BLaER1 (cell line): ENCODE measurements around the gene CD37.

Experiments
- H3K27ac ChIP-seq: shearing (Covaris generic); formaldehyde crosslinking; 2 replicates; pipeline ENCODE4 v1.8.1; 2022
- H3K27me3 ChIP-seq: shearing (Covaris generic); formaldehyde crosslinking; 2 replicates; pipeline ENCODE4 v1.8.1; 2022
- H3K36me3 ChIP-seq: shearing (Covaris generic); formaldehyde crosslinking; 2 replicates; pipeline ENCODE4 v1.8.1; 2022
- H3K4me1 ChIP-seq: shearing (Covaris generic); formaldehyde crosslinking; 2 replicates; pipeline ENCODE4 v1.8.1; 2022
- H3K4me2 ChIP-seq: shearing (Covaris generic); formaldehyde crosslinking; 2 replicates; pipeline ENCODE4 v1.8.1; 2022
- H3K4me3 ChIP-seq: shearing (Covaris generic); formaldehyde crosslinking; 2 replicates; pipeline ENCODE4 v1.8.1; 2022
- H3K9ac ChIP-seq: shearing (Covaris generic); formaldehyde crosslinking; 2 replicates; pipeline ENCODE4 v1.8.1; 2022
- H3K9me3 ChIP-seq: shearing (Covaris generic); formaldehyde crosslinking; 2 replicates; pipeline ENCODE4 v1.8.1; 2022
- H4K20me1 ChIP-seq: shearing (Covaris generic); formaldehyde crosslinking; 2 replicates; pipeline ENCODE4 v1.8.1; 2022
- Cebpa-rat ChIP-seq: shearing (Covaris generic); IDR thresholded peaks from 2 replicates; pipeline ENCODE4 v1.8.1; 2022

Gene CD37

GRCh38 chr19:49347191-49347590, 12.0 kb downstream of the CD37 start:
- peaks cover 6% of the 10 kb centered on the region; the same call in 1 of the 2 replicates for H4K20me1 ChIP-seq
- no peak overlapping the region for H3K4me2 ChIP-seq
- peaks cover 3% of the 10 kb centered on the region; the same call in 1 of the 2 replicates for H3K4me1 ChIP-seq
- no peak overlapping the region for H3K4me3 ChIP-seq
- no peak overlapping the region for H3K9ac ChIP-seq
- H3K9me3 ChIP-seq = no peaks in the 10 kb centered on the region
- H3K36me3 ChIP-seq = no peaks in the 10 kb centered on the region
- no peak for TF ChIP-seq Cebpa-rat
- H3K27ac ChIP-seq = no peak overlapping the region
- H3K27me3 ChIP-seq = peaks cover 28% of the 10 kb centered on the region

DNA sequence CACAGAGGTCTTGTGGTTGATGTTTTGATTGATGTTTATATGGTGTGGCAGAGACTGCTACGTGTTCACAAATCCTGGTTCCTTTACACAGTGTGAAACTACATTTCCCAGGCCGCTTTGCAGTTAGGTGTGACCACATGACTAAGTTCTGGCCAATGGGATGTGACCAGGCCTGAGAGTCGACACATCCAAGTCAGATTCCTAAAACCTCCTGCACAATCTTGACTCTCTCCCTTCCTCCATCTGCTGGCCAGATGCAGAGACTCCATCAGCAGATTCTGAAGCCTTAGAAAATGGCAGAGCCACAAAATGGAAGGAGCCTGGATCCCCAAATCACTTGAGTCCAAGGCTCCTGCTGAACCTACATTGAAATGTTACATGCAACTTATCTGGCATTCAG, 12.6 kb downstream of the CD37 start:
- H3K9ac ChIP-seq = no peak overlapping the region
- no peak for TF ChIP-seq Cebpa-rat
- H3K4me1 ChIP-seq = no peaks in the 10 kb centered on the region
- H3K36me3 ChIP-seq = no peaks in the 10 kb centered on the region
- H3K4me3 ChIP-seq = no peak overlapping the region
- H3K27me3 ChIP-seq = peaks cover 22% of the 10 kb centered on the region
- H3K4me2 ChIP-seq = no peak overlapping the region
- peaks cover 4% of the 10 kb centered on the region; the same call in 1 of the 2 replicates for H4K20me1 ChIP-seq
- H3K27ac ChIP-seq = no peak overlapping the region
- H3K9me3 ChIP-seq = no peaks in the 10 kb centered on the region

DNA sequence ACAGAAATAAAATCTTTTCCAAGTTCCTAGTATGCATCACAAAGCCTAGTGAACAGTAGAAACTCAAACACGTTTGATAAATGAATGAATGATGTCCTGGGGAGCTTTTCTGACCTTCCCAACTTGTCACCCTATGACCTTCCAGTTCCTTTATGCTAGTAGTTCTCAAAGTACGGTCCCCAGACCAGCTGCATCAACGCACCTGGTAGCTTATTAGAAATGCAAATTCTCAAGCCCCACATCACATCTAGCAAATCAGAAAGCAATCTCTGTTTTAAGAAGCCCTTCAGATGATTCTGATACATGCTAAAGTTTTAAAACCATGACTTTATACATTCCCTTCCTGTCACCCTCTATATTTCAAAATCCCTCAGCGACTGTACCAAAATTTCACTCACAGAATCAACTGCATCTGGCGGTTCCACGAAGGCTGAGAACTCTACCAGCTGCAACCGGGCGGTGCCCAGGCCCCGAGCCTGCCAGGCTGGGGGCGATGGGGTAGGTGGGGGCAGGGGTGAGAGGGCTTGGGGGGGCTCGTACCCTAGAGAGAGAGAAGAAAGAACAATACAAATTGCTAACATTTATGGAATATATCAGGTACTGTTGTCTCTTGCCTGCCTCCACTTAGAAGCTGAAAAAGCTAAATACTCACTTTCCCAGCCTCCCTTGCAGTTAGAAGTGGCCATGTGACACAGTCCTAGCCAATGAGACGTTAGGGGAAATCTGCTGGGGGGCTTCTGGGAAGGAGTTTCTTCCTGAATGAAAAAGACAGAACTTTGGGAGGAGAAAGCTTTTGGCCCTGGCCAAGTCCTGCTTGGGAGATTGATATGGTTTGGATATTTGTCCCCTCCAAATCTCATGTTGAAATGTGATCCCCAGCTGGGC, 13.3 kb downstream of the CD37 start:
- H3K9me3 ChIP-seq = no peaks in the 10 kb centered on the region
- no peak for TF ChIP-seq Cebpa-rat
- H3K4me2 ChIP-seq = no peak overlapping the region
- H3K4me3 ChIP-seq = no peak overlapping the region
- H3K4me1 ChIP-seq = no peaks in the 10 kb centered on the region
- H4K20me1 ChIP-seq = no peaks in the 10 kb centered on the region
- H3K27ac ChIP-seq = no peak overlapping the region
- H3K36me3 ChIP-seq = no peaks in the 10 kb centered on the region
- peaks cover 17% of the 10 kb centered on the region; the same call in 1 of the 2 replicates for H3K27me3 ChIP-seq
- H3K9ac ChIP-seq = no peak overlapping the region

DNA sequence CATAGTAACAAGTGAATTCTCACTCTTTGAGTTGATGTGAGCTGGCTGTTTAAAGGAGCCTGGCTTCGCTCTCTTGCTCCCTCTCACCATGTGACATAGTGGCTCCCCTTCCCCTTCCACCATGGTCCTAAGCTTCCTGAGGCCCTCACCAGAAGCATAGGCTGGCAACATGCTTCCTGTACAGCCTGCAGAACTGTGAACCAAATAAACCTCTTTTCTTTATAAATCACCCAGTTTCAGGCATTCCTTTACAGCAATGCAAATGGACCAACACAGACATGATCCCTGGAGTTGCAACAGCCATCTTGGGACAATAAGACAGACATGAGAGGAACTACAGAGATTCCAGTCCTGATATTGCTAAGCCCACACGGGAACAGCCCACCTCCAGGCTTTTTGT, 14.4 kb downstream of the CD37 start:
- Histone ChIP-seq H3K36me3 (no peaks in the 10 kb centered on the region), H3K4me1 (no peaks in the 10 kb centered on the region), H3K9me3 (no peaks in the 10 kb centered on the region), H4K20me1 (no peaks in the 10 kb centered on the region), H3K27ac (no peak overlapping the region), H3K4me2 (no peak overlapping the region), H3K4me3 (no peak overlapping the region), H3K27me3 (peaks cover 9% of the 10 kb centered on the region), H3K9ac (no peak overlapping the region)
- TF ChIP-seq Cebpa-rat = no peak

- no peak overlapping the region for H3K9ac ChIP-seq
- H3K9me3 ChIP-seq = no peaks in the 10 kb centered on the region
- no peak overlapping the region for H3K27ac ChIP-seq
- H3K36me3 ChIP-seq = no peaks in the 10 kb centered on the region
- no peak overlapping the region for H3K4me3 ChIP-seq
- peaks cover 34% of the 10 kb centered on the region for H3K27me3 ChIP-seq
- peak overlapping the region; percentile 61 for H3K4me2 ChIP-seq
- no peaks in the 10 kb centered on the region for H4K20me1 ChIP-seq
- no peak for TF ChIP-seq Cebpa-rat
- H3K4me1 ChIP-seq = peaks cover 15% of the 10 kb centered on the region
Observed at GRCh38 chr19:49355909-49356353, 20.7 kb downstream of the CD37 start.

DNA sequence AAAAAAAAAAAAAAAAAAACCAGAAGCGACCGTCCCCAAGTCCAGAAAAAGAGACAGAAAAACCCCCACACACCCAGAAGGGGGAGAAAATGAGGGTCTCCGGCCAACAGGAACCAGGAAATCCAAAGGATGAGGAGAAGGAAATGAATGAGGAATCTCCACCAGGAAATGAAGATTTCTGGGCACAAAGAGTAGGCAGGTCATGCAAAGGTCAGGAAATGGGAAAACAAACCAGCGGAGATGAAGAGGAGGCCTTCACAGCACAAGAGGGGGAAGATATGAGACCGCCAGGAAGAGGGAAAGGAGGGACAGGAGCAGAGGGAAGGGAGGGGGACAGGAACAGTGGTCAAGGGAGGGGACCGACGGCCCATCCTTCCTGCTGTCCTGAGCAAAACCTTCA, 21.2 kb downstream of the CD37 start:
- H3K27me3 ChIP-seq = peaks cover 39% of the 10 kb centered on the region
- no peak for TF ChIP-seq Cebpa-rat
- H3K27ac ChIP-seq = no peak overlapping the region
- no peak overlapping the region for H3K4me3 ChIP-seq
- H3K4me2 ChIP-seq = peak overlapping the region; percentile 61
- H3K4me1 ChIP-seq = peaks cover 15% of the 10 kb centered on the region
- no peaks in the 10 kb centered on the region; the same call in 1 of the 2 replicates for H4K20me1 ChIP-seq
- no peaks in the 10 kb centered on the region for H3K9me3 ChIP-seq
- no peak overlapping the region for H3K9ac ChIP-seq
- H3K36me3 ChIP-seq = no peaks in the 10 kb centered on the region

DNA sequence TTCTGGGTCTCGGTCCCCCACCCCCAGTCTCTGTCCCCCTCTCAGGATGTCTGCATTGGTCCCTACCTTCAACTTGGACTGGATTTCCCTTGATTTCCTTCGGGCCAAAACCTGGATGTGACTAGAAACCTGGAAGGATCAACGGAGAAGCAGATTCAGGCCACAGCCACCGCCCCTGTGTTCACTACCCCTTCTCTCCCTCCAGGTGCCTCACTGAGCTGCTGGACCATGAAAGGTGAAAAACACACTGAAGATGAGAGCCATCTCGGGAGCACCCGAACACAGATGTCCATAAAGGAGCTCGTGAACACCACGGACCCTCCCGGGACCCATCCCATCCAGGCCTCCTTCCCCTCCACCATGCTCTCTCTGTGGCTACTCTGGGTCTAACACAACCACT, 22.0 kb downstream of the CD37 start:
- Histone ChIP-seq H3K4me1 (peaks cover 15% of the 10 kb centered on the region), H3K9me3 (no peaks in the 10 kb centered on the region), H3K27ac (no peak overlapping the region), H3K27me3 (peaks cover 47% of the 10 kb centered on the region), H3K9ac (no peak overlapping the region), H3K4me3 (no peak overlapping the region), H3K36me3 (no peaks in the 10 kb centered on the region), H3K4me2 (no peak overlapping the region), H4K20me1 (no peaks in the 10 kb centered on the region; the same call in 1 of the 2 replicates)
- no peak for TF ChIP-seq Cebpa-rat

DNA sequence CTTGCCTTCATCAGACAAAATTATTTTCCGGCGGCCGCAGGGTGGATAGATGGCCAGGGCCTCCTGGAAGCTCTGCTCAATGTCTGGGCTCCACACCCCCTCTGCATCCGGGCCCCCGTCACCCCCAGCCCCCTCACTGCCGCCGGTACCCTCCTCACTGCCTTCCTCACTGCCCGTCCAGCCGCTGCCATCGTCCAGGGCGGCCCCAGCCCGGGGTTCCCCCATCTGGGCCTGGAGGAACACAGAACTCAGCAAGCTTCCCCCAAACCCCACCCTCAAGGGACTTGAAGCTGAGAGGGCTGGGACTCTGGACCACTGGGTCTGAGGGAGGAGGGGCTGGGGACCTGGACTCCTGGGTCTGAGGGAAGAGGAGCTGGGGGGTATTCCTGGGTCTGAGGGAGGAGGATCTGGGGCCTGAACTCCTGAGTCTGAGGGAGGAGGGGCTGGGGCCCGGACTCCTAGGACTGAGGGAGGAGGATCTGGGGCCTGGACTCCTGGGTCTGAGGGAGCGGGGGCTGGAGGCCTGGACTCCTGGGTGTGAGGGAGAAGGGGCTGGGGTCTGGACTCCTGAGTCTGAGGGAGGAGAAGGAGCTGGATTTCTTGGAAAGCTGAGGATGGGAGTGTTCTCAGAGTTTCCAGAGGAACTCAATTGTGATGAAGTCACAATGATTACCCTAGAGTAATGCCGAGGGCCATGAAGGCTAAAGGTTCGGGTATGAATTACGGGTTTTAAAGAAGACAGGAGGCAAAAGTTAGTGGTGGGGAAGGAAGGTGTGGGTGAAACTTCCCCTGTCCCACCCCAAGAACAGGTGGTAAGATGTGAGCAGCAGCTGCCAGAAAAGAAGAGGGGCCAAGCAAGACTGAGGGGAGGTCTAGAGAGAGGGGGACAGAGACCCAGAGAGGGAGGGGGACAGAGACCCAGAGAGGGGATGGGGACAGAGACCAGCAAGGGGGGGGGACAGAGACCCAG, 24.9 kb downstream of the CD37 start:
- Histone ChIP-seq H3K9ac (no peak overlapping the region), H3K9me3 (peaks cover 10% of the 10 kb centered on the region), H3K27me3 (peaks cover 75% of the 10 kb centered on the region), H3K27ac (no peak overlapping the region), H3K4me2 (no peak overlapping the region), H3K36me3 (no peaks in the 10 kb centered on the region), H4K20me1 (no peaks in the 10 kb centered on the region; the same call in 1 of the 2 replicates), H3K4me1 (peaks cover 14% of the 10 kb centered on the region), H3K4me3 (no peak overlapping the region)
- no peak for TF ChIP-seq Cebpa-rat

- no peaks in the 10 kb centered on the region; the same call in 1 of the 2 replicates for H4K20me1 ChIP-seq
- peaks cover 10% of the 10 kb centered on the region for H3K9me3 ChIP-seq
- no peak overlapping the region for H3K4me2 ChIP-seq
- H3K27ac ChIP-seq = no peak overlapping the region
- no peak overlapping the region for H3K4me3 ChIP-seq
- no peaks in the 10 kb centered on the region for H3K4me1 ChIP-seq
- TF ChIP-seq Cebpa-rat = no peak
- H3K27me3 ChIP-seq = peaks cover 67% of the 10 kb centered on the region
- no peak overlapping the region for H3K9ac ChIP-seq
- H3K36me3 ChIP-seq = no peaks in the 10 kb centered on the region
Observed at GRCh38 chr19:49361438-49362047, 26.3 kb downstream of the CD37 start.
